Chondrocyte (in vitro differentiated cells): ENCODE data around the gene PI4K2A. TPM values are rescaled to one million over a fixed set of nuclear protein-coding genes. Genes with fewer than 3 reads are reported as not detected.
A peak's percentile ranks its signal among the peaks of the same experiment; 100 is the strongest.

Source experiments
- DNase-seq: peaks from one replicate; pipeline ENCODE4 v3.0.0; 2021; ENCODE audit warnings: mixed read lengths, low spot score
- H3K27ac Mint-ChIP-seq: one replicate; pipeline ENCODE4 v1.8.0; 2021; ENCODE audit warnings: mild to moderate bottlenecking, moderate library complexity, mixed read lengths; ENCODE audit not compliant: unreplicated experiment
- H3K27me3 Mint-ChIP-seq: 2 replicates; pipeline ENCODE4 v1.8.0; 2021; ENCODE audit warnings: low read depth, mixed read lengths
- H3K36me3 Mint-ChIP-seq: 2 replicates; pipeline ENCODE4 v1.8.0; 2021; ENCODE audit warnings: low read depth, mixed read lengths
- H3K4me1 Mint-ChIP-seq: 2 replicates; pipeline ENCODE4 v1.8.0; 2021; ENCODE audit warnings: low read depth, mild to moderate bottlenecking, mixed read lengths
- H3K4me3 Mint-ChIP-seq: one replicate; pipeline ENCODE4 v1.8.0; 2021; ENCODE audit warnings: mild to moderate bottlenecking, moderate library complexity, mixed read lengths; ENCODE audit not compliant: unreplicated experiment
- H3K9me3 Mint-ChIP-seq: 2 replicates; pipeline ENCODE4 v1.8.0; 2021; ENCODE audit warnings: low read depth, mixed read lengths
- total RNA-seq: library from RNA; stranded (reverse); gene quantifications from 3 replicates; pipeline ENCODE4 v1.2.1, GENCODE V29; 2021
- TF ChIP-seq, protein P1 (sequence below): fragments of 200-600 bp; sonication (generic); IDR thresholded peaks from 2 replicates; pipeline ENCODE4 v1.5.0; 2021; ENCODE audit warnings: antibody characterized with exemption, mild to moderate bottlenecking, moderate library complexity

PI4K2A gene
- total RNA-seq, 1 donor from 2014 or later, result 20.1 TPM

- H3K36me3 Mint-ChIP-seq, result no peaks in the 10 kb centered on the region
- H3K27me3 Mint-ChIP-seq, result no peaks in the 10 kb centered on the region
- H3K27ac Mint-ChIP-seq, result no peak overlapping the region
- TF ChIP-seq, protein P1, sequence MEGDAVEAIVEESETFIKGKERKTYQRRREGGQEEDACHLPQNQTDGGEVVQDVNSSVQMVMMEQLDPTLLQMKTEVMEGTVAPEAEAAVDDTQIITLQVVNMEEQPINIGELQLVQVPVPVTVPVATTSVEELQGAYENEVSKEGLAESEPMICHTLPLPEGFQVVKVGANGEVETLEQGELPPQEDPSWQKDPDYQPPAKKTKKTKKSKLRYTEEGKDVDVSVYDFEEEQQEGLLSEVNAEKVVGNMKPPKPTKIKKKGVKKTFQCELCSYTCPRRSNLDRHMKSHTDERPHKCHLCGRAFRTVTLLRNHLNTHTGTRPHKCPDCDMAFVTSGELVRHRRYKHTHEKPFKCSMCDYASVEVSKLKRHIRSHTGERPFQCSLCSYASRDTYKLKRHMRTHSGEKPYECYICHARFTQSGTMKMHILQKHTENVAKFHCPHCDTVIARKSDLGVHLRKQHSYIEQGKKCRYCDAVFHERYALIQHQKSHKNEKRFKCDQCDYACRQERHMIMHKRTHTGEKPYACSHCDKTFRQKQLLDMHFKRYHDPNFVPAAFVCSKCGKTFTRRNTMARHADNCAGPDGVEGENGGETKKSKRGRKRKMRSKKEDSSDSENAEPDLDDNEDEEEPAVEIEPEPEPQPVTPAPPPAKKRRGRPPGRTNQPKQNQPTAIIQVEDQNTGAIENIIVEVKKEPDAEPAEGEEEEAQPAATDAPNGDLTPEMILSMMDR, result no peak
- H3K9me3 Mint-ChIP-seq, result no peaks in the 10 kb centered on the region
- DNase-seq, result peak; percentile 61
- no peak overlapping the region for H3K4me3 Mint-ChIP-seq
- H3K4me1 Mint-ChIP-seq, result peaks cover 22% of the 10 kb centered on the region
Measured at GRCh38 chr10:97607095-97607636, 33.3 kb upstream of the PI4K2A start.

DNA sequence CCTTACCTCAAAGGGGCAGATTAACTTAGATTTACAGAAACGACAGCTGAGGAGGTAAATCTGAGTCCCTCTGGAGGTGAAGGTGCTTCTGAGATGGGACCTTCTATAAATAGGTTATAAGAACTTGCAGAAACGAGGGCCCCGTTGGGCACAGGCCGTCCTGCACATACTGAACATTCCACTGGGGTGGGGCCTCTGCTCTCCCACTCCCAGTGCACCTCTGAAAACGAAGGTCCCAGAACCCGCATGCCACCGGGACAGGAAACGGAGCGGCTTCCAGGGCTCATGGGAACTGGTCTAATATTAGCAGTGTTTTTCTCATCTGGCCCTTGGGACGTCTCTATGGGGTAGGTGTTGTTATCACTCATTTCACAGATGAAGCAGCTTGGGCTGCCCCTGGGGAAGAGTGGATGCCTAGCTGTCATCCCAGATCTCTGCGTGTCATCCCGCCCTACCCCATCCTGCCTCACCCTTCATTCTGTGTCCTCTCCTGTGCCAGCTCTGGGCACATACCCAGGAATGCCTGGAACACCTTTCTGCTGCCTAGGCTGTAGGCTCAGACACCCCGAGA, 31.4 kb upstream of the PI4K2A start:
- peak overlapping the region; percentile 5 for H3K4me3 Mint-ChIP-seq
- DNase-seq, result peak; percentile 47
- no peaks in the 10 kb centered on the region for H3K36me3 Mint-ChIP-seq
- TF ChIP-seq, protein P1, result no peak
- H3K9me3 Mint-ChIP-seq, result no peaks in the 10 kb centered on the region
- no peaks in the 10 kb centered on the region for H3K27me3 Mint-ChIP-seq
- peak overlapping the region; percentile 74 for H3K27ac Mint-ChIP-seq
- H3K4me1 Mint-ChIP-seq, result peaks cover 26% of the 10 kb centered on the region

DNA sequence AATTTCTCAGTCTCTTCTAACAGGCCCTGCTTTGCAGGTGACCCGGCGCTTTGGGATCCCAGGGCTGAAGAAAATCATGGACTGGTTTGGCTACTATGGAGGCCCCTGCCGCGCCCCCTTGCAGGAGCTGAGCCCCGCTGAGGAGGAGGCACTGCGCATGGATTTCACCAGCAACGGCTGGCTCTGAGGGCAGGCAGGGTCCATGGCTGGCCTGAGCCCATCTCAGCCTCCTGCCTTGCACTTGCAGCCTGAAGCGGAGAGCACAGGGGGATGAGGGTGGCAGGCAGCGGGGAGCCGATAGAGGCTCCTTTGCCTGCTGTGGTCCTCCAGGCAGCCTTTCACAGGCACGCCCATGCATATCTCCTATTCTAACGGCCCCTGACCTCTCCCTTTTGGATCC, 29.0 kb upstream of the PI4K2A start:
- TF ChIP-seq, protein P1, result no peak
- H3K27me3 Mint-ChIP-seq, result no peaks in the 10 kb centered on the region
- no peaks in the 10 kb centered on the region for H3K9me3 Mint-ChIP-seq
- DNase-seq, result no peak
- H3K27ac Mint-ChIP-seq, result no peak overlapping the region
- H3K4me3 Mint-ChIP-seq, result no peak overlapping the region
- peaks cover 2% of the 10 kb centered on the region for H3K36me3 Mint-ChIP-seq
- H3K4me1 Mint-ChIP-seq, result peaks cover 26% of the 10 kb centered on the region

DNA sequence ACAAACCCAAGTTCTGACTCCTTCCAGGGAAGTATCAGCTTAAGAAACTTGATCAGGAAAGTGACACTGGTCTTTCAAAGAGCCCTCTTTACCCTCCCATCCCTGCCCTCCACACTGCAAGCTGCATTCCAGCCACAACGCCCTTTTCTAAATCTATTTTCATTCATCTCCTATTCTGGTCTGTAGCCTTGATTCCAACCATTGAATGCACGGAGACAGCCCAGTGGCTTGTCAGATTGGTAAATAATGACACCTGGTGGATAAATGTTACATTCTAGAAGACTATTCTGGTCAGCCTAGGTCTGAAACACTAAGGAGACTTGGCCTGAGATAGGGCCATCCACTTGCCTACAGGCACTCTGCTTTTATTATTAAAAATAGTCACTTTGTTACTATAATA, 28.1 kb upstream of the PI4K2A start:
- H3K36me3 Mint-ChIP-seq, result peaks cover 6% of the 10 kb centered on the region
- H3K4me1 Mint-ChIP-seq, result peaks cover 26% of the 10 kb centered on the region
- no peaks in the 10 kb centered on the region for H3K27me3 Mint-ChIP-seq
- DNase-seq, result no peak
- TF ChIP-seq, protein P1, result peak; percentile 85
- no peaks in the 10 kb centered on the region for H3K9me3 Mint-ChIP-seq
- no peak overlapping the region for H3K4me3 Mint-ChIP-seq
- H3K27ac Mint-ChIP-seq, result peak overlapping the region; percentile 45

GRCh38 chr10:97618285-97618684, 22.2 kb upstream of the PI4K2A start:
- Mint-ChIP-seq H3K9me3 (no peaks in the 10 kb centered on the region), H3K4me3 (no peak overlapping the region), H3K4me1 (no peaks in the 10 kb centered on the region), H3K27me3 (no peaks in the 10 kb centered on the region), H3K36me3 (peaks cover 6% of the 10 kb centered on the region), H3K27ac (no peak overlapping the region)
- TF ChIP-seq, protein P1, result no peak
- no peak for DNase-seq
